ENCODE results near the gene KCNK5. TPM values are rescaled to one million over a fixed set of nuclear protein-coding genes. Genes with fewer than 3 reads are reported as not detected.

The KCNK5 gene
- total and polyA plus RNA-seq, 2 donors (not counting 3 experiments of a cell fraction or from before 2014, with no cell fraction given): not detected

GRCh38 chr6:39223061-39223460 lies 6.2 kb downstream of the KCNK5 start:
- no peak overlapping the region for H3K4me2 ChIP-seq (ENCODE audit: insufficient read depth, low read length)
- H3K27ac ChIP-seq (ENCODE audit: insufficient read depth, low read depth, low read length): no peak overlapping the region
- no peaks in the 10 kb centered on the region for H3K79me2 ChIP-seq (ENCODE audit: control insufficient read depth, insufficient read depth, low read length)
- intact Hi-C loops (cut with micrococcal nuclease) (no loop called here), dilution Hi-C loops (cut with MboI; ENCODE audit: extremely low pct_ligation_motif_present, low sequenced_read_pairs) (no loop called here)
- no peaks in the 10 kb centered on the region for H3K9me3 ChIP-seq (replicated peaks; ENCODE audit: control insufficient read depth, insufficient read depth, low read length)
- H3K4me3 ChIP-seq (replicated peaks in 1 of 3; ENCODE audit: insufficient read depth in 1 of 3, low read depth in 1 of 3, low read length in 3 of 3): no peak overlapping the region
- H2AFZ ChIP-seq (ENCODE audit: low read depth, low read length): no peak overlapping the region
- no peaks in the 10 kb centered on the region for H3K36me3 ChIP-seq (ENCODE audit: control insufficient read depth in 2 of 2, extremely low read depth in 1 of 2, insufficient read depth in 2 of 2, low read length in 2 of 2)
- POLR2A ChIA-PET: no interaction called here
- TF ChIP-seq JUN (IDR thresholded peaks at IDR 0.05; ENCODE audit: borderline replicate concordance, insufficient read depth, insufficient read length, low read depth): no peak
- no peak for TF ChIP-seq FOS (IDR thresholded peaks at IDR 0.05; ENCODE audit: borderline replicate concordance, insufficient read depth, low read length)
- TF ChIP-seq, protein P1, sequence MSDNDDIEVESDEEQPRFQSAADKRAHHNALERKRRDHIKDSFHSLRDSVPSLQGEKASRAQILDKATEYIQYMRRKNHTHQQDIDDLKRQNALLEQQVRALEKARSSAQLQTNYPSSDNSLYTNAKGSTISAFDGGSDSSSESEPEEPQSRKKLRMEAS (IDR thresholded peaks at IDR 0.05; ENCODE audit: insufficient read depth, insufficient read length): no peak
- no peak for TF ChIP-seq GATA2 (IDR thresholded peaks at IDR 0.05; ENCODE audit: insufficient read depth, insufficient read length, low read depth, low read length)
- CTCF ChIA-PET: no interaction called here
- FAIRE-seq (no peak), DNase-seq (ENCODE audit: low read depth, low spot score) (no peak)
- H3K9ac ChIP-seq (replicated peaks; ENCODE audit: extremely low read depth, insufficient read depth, low read length): no peak overlapping the region
- BruUV-seq (replicated peaks): no TSS peak
- H4K20me1 ChIP-seq (replicated peaks; ENCODE audit: control insufficient read depth, extremely low read depth, insufficient read depth, low read length): no peaks in the 10 kb centered on the region
- no peaks in the 10 kb centered on the region for H3K9me1 ChIP-seq (replicated peaks; ENCODE audit: control insufficient read depth, extremely low read depth, insufficient read depth, low read length)
- peaks cover 4 to 11% of the 10 kb centered on the region in 2 experiments for H3K27me3 ChIP-seq (ENCODE audit: control insufficient read depth in 2 of 2, insufficient read depth in 2 of 2, low read length in 2 of 2)
- no peaks in the 10 kb centered on the region for H3K4me1 ChIP-seq (ENCODE audit: control insufficient read depth, extremely low read depth, insufficient read depth, low read length)

DNA sequence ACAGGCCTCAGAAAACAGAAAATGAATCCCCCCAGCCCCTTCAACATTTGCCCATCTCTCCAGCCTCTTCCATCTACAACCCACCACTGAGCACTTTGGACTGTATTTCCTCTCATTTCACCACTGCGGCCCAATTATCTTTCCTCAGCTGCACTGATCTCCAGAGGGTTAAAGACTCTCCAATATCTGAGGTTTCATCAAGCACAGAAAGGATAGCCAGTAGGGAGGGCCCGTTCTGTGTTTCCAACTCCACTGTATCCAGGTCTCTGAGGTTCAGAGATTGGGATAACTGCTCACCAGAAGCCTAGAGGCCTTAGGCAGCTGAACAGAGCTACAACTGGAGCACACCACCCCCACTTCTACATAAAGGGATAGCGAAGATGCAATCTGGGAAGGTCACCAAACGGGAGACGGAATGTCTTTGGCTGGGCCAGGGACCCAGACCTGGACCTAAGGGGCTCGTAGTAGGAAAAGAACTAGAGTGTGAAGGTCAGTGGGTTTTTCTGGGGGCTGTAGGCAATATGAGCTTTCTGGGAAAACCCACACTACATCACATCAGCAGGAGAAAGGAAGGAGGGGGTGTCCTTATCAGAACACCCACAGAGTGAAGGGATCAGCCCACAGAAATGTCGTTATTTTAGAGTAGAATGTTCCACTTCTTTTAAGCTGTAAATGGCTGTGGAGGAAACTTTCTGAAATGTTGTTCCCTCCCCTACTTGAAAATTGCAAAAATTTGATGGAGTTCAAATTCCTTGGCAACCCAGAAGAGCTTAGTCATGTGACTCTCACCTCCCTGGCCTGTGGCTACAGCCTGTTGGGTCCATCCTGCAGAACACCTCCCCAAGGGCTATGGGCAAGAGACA lies 7.3 kb downstream of the KCNK5 start:
- CTCF ChIA-PET: no interaction called here

More for the DNA sequence above, 7.3 kb downstream of the KCNK5 start:
- H3K9me3 ChIP-seq (replicated peaks; ENCODE audit: control insufficient read depth, insufficient read depth, low read length): no peaks in the 10 kb centered on the region
- no peaks in the 10 kb centered on the region for H3K4me1 ChIP-seq (ENCODE audit: control insufficient read depth, extremely low read depth, insufficient read depth, low read length)
- no peaks in the 10 kb centered on the region for H3K79me2 ChIP-seq (ENCODE audit: control insufficient read depth, insufficient read depth, low read length)
- DNase-seq (ENCODE audit: low read depth, low spot score) (no peak), FAIRE-seq (no peak)
- no peaks in the 10 kb centered on the region for H3K36me3 ChIP-seq (ENCODE audit: control insufficient read depth in 2 of 2, extremely low read depth in 1 of 2, insufficient read depth in 2 of 2, low read length in 2 of 2)
- H4K20me1 ChIP-seq (replicated peaks; ENCODE audit: control insufficient read depth, extremely low read depth, insufficient read depth, low read length): no peaks in the 10 kb centered on the region
- H3K4me2 ChIP-seq (ENCODE audit: insufficient read depth, low read length): no peak overlapping the region
- POLR2A ChIA-PET: no interaction called here
- dilution Hi-C loops (cut with MboI; ENCODE audit: extremely low pct_ligation_motif_present, low sequenced_read_pairs): no loop called here
- intact Hi-C loops (cut with micrococcal nuclease): no loop called here
- H2AFZ ChIP-seq (ENCODE audit: low read depth, low read length): no peak overlapping the region
- TF ChIP-seq MYC (IDR thresholded peaks at IDR 0.05; ENCODE audit: low read depth, low read length) (no peak), POLR2A (IDR thresholded peaks at IDR 0.05; ENCODE audit: low read depth, low read length) (no peak), JUN (IDR thresholded peaks at IDR 0.05; ENCODE audit: borderline replicate concordance, insufficient read depth, insufficient read length, low read depth) (no peak), EZH2 (IDR thresholded peaks at IDR 0.05; ENCODE audit: borderline replicate concordance, low read depth, low read length, severe bottlenecking) (no peak), POLR2AphosphoS5 (IDR thresholded peaks at IDR 0.05; ENCODE audit: insufficient read depth, low read depth, low read length) (no peak), GATA2 (IDR thresholded peaks at IDR 0.05; ENCODE audit: insufficient read depth, insufficient read length, low read depth, low read length) (no peak), FOS (IDR thresholded peaks at IDR 0.05; ENCODE audit: borderline replicate concordance, insufficient read depth, low read length) (no peak)
- TF ChIP-seq, protein P2, sequence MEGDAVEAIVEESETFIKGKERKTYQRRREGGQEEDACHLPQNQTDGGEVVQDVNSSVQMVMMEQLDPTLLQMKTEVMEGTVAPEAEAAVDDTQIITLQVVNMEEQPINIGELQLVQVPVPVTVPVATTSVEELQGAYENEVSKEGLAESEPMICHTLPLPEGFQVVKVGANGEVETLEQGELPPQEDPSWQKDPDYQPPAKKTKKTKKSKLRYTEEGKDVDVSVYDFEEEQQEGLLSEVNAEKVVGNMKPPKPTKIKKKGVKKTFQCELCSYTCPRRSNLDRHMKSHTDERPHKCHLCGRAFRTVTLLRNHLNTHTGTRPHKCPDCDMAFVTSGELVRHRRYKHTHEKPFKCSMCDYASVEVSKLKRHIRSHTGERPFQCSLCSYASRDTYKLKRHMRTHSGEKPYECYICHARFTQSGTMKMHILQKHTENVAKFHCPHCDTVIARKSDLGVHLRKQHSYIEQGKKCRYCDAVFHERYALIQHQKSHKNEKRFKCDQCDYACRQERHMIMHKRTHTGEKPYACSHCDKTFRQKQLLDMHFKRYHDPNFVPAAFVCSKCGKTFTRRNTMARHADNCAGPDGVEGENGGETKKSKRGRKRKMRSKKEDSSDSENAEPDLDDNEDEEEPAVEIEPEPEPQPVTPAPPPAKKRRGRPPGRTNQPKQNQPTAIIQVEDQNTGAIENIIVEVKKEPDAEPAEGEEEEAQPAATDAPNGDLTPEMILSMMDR (IDR thresholded peaks at IDR 0.05; ENCODE audit: extremely low read depth in 1 of 2, insufficient read depth in 1 of 2, low read depth in 1 of 2, low read length in 2 of 2): no peak
- TF ChIP-seq, protein P1 (IDR thresholded peaks at IDR 0.05; ENCODE audit: insufficient read depth, insufficient read length): no peak
- BruUV-seq (replicated peaks): no TSS peak
- no peak overlapping the region for H3K4me3 ChIP-seq (replicated peaks in 1 of 3; ENCODE audit: insufficient read depth in 1 of 3, low read depth in 1 of 3, low read length in 3 of 3)
- H3K27ac ChIP-seq (ENCODE audit: insufficient read depth, low read depth, low read length): no peak overlapping the region
- no peaks in the 10 kb centered on the region for H3K9me1 ChIP-seq (replicated peaks; ENCODE audit: control insufficient read depth, extremely low read depth, insufficient read depth, low read length)
- peaks cover 0 to 5% of the 10 kb centered on the region in 2 experiments for H3K27me3 ChIP-seq (ENCODE audit: control insufficient read depth in 2 of 2, insufficient read depth in 2 of 2, low read length in 2 of 2)
- H3K9ac ChIP-seq (replicated peaks; ENCODE audit: extremely low read depth, insufficient read depth, low read length): no peak overlapping the region
